Kidney epithelial cell (primary cell): ENCODE results near the gene PEX7. TPM values are rescaled to one million over a fixed set of nuclear protein-coding genes. Genes with fewer than 3 reads are reported as not detected.

ENCODE experiments used
- DNase-seq: peaks from one replicate; pipeline ENCODE4 v3.0.0-alpha.2; 2010; ENCODE audit warnings: low read depth
- H3K27me3 ChIP-seq: 2 replicates; pipeline ENCODE4 v1.6.0; 2011; ENCODE audit warnings: low read length; ENCODE audit not compliant: control insufficient read depth, insufficient read depth
- H3K36me3 ChIP-seq: 2 replicates; pipeline ENCODE4 v1.5.1; 2011; ENCODE audit warnings: low read length; ENCODE audit not compliant: control insufficient read depth, insufficient read depth
- H3K4me3 ChIP-seq: 2 replicates; pipeline ENCODE4 v1.5.1; 2011; ENCODE audit warnings: low read depth, mild to moderate bottlenecking, control low read depth, low read length
- total RNA-seq: library from RNA; depleted of rRNA; stranded (reverse); fragments of >200 nt; gene quantifications from 2 replicates; pipeline ENCODE4 v1.2.3, GENCODE V29; 2015
- TF ChIP-seq, protein P1 (sequence below): IDR thresholded peaks from 2 replicates; pipeline ENCODE4 v1.5.1; 2011; ENCODE audit warnings: mild to moderate bottlenecking, moderate library complexity, low read length, control low read depth, inconsistent platforms; ENCODE audit not compliant: insufficient read depth, poor library complexity, severe bottlenecking

PEX7 gene
- total RNA-seq, 1 donor from 2014 or later: 17.8 TPM

DNA sequence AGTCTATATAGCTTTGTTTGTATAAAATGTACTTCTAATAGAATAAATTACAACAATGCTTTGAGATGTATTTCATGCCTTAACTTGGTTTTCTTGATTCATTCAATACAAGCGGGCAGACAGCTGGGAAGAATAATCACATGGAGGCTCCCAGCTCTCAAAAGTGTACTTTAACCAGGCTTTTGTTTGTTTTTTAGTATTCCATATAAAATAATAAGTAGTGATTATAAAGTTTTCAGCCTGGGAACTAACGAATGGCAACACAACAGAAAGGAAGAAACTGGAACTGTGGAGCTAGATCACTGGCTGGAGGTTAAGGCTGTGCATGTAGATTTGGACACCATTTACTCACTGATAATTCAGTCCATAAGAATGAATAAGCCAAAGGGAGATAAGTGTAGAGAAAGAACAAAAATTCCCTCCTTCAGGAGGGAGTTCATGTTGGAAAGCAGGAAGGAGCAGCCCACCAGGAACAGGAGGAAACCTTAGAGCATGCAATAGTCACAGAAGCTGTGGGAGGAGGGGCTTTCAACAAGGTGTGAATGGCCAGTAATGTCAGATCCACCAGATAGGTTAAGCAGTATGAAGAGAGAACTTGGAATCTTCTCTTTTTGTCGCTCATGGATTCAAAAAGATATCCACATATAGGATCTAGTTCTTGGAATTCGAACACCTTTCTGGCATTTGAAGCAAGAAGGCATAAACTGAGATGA, 58.5 kb downstream of the PEX7 start:
- Histone ChIP-seq H3K27me3 (no peaks in the 10 kb centered on the region), H3K4me3 (no peak overlapping the region), H3K36me3 (no peaks in the 10 kb centered on the region)
- TF ChIP-seq, protein P1, sequence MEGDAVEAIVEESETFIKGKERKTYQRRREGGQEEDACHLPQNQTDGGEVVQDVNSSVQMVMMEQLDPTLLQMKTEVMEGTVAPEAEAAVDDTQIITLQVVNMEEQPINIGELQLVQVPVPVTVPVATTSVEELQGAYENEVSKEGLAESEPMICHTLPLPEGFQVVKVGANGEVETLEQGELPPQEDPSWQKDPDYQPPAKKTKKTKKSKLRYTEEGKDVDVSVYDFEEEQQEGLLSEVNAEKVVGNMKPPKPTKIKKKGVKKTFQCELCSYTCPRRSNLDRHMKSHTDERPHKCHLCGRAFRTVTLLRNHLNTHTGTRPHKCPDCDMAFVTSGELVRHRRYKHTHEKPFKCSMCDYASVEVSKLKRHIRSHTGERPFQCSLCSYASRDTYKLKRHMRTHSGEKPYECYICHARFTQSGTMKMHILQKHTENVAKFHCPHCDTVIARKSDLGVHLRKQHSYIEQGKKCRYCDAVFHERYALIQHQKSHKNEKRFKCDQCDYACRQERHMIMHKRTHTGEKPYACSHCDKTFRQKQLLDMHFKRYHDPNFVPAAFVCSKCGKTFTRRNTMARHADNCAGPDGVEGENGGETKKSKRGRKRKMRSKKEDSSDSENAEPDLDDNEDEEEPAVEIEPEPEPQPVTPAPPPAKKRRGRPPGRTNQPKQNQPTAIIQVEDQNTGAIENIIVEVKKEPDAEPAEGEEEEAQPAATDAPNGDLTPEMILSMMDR: no peak
- DNase-seq: no peak

- H3K27me3 ChIP-seq: no peaks in the 10 kb centered on the region
- H3K4me3 ChIP-seq: no peak overlapping the region
- no peaks in the 10 kb centered on the region for H3K36me3 ChIP-seq
- no peak for DNase-seq
- TF ChIP-seq, protein P1: no peak
Measured at GRCh38 chr6:136886091-136886490, 63.7 kb downstream of the PEX7 start.

DNA sequence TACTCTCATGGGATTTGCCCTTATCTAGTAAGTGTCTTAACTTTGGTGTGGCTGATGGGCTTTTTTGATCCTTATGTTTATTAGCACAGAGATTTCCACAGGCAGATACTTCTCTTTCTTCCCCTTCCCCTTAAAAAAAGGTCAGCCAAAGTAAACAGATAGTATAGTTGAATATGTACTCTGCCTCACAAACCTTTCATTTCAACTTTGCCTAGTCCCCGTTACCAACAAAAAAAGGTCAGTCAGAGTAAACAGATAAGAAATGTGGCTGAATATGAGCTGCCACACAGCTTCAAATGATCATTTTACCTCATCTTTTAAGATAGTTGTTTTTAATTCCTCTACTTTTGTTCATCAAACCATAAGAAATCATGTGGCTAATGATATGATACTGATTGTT, 65.6 kb downstream of the PEX7 start:
- Histone ChIP-seq H3K27me3 (no peaks in the 10 kb centered on the region), H3K4me3 (no peak overlapping the region), H3K36me3 (no peaks in the 10 kb centered on the region)
- no peak for DNase-seq
- TF ChIP-seq, protein P1: no peak

DNA sequence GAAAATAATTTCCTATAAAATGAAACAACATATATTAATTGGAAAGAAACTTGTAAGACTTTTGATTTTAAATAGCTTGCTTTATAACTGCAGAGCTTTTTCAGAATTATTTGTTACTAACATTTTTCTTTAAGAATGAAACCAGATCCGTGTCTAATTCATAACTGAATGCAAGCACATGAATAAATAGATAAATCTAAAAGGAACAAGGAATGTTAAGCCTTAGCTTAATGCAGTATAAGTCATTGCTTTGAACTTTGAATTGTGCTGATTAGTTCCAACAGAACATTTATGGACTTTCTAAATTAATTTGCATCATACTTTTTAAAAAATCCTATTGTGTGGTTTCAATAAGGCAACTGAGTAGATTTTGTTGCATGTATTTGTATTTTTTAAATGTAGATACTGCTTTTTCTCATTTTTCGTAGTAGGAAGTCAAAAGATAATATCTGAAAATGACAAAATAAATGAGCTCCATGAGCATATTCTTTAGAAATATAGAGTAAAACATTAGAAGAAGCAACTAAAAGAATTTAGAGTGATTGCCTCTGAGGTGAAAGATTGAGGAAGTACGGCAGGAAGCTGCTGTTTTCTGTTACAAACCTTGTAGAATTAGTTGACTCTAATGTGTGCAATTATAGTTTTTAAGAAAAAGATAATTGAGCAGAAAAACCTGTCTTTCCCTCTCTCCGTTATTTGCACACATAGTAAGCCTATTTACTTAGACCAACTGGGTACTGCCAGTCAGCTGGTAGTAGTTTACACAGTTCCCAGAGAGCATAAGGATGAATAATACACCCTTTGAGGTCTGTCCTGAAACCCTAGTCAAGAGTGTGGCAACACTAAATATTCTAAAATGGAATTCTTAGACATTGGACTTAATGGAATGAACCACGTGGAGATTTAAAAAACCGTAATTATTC, 67.1 kb downstream of the PEX7 start:
- TF ChIP-seq, protein P1: no peak
- Histone ChIP-seq H3K27me3 (no peaks in the 10 kb centered on the region), H3K4me3 (no peak overlapping the region), H3K36me3 (no peaks in the 10 kb centered on the region)
- no peak for DNase-seq

DNA sequence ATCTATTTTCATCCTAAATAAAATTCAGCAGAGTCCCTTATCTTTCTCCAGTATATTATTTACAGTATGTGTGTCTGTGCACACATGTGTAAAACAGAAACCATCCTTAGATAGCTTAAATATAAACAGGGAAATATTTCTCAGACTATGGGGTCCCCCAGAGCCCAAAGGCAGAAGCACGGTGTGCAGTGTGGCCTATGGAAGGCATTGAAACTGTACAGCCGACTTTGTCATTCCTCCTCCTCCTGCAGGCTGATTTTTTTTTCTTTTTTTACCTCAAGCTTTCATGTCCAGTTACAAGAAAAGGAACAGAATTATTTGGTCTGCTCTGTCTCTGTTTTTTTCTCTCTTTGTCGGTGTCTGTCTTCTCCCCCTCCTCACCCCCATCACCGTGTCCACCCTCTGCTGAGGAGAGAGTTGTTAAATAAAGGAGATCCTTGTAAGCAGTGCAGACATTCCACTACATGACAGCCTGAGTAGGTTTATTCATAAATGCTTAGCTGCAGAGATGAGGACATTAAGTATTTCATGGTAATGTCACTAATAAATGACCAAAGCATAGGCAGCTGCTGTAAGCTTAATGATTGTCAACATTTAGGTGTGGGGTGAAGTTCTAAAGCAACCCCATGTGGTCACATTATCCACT, 67.9 kb downstream of the PEX7 start:
- Histone ChIP-seq H3K4me3 (no peak overlapping the region), H3K27me3 (no peaks in the 10 kb centered on the region), H3K36me3 (no peaks in the 10 kb centered on the region)
- TF ChIP-seq, protein P1: no peak
- DNase-seq: no peak
